HG03432 (cell line): ENCODE results near the gene PTPRJ.

Experiments used
- ATAC-seq: cut with Tn5 transposase; IDR thresholded peaks from one replicate; pipeline ENCODE4 v1.9.1; 2021; ENCODE audit warnings: mild to moderate bottlenecking, moderate library complexity; ENCODE audit not compliant: unreplicated experiment

Gene PTPRJ

GRCh38 chr11:48087974-48088681 lies 107.8 kb downstream of the PTPRJ start:
- no peak for ATAC-seq

DNA sequence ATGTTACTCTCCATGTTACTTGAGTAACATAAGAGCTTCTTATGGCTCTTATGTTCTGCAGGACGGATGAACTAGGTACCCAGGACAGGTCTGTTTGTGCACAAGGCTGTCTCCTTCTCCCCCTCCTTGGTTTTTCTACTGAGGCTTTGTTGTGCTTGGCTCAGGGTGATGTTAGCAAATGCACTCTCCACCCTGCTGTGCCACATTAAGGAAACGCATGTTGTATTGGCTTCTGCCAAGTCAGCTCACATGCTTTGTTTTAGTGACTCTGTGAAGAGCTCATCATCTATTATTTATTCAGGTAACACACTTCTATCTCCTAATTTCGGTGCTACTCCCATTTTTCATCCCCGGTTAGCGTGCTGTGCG lies 108.3 kb downstream of the PTPRJ start:
- no peak for ATAC-seq

- no peak for ATAC-seq
Observed at GRCh38 chr11:48090174-48090573, 109.8 kb downstream of the PTPRJ start.

DNA sequence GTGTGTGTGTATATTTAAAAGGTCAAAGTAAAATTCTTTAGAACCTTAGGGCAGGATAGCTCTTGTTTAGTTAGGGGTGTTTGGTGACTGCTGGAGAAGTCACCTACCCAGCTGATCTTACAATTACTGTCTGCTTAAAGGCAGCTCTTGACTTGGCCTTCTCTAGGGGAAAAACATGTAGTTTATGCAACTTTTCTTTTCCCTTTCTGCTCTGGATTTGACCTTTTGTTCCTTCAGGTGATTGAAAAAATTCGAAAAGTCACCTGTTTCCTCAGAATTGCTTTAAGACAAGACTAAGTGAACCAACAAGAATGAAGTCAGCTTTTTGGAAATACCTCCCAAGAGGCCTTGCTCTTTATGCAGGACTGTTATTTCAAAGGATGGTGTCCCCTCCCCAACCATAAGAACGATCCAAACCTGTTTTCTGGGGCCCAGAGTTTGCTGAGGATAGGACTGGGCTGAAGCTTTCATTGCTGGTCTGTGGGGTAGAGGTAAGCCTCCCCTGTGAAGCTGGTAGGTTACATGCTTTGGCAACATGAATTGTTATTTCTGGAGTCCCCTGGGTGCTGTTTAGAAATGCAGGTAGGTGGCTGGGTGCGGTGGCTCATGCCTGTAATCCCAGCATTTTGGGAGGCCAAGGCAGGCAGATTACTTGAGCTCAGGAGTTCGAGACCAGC lies 111.2 kb downstream of the PTPRJ start:
- no peak for ATAC-seq

DNA sequence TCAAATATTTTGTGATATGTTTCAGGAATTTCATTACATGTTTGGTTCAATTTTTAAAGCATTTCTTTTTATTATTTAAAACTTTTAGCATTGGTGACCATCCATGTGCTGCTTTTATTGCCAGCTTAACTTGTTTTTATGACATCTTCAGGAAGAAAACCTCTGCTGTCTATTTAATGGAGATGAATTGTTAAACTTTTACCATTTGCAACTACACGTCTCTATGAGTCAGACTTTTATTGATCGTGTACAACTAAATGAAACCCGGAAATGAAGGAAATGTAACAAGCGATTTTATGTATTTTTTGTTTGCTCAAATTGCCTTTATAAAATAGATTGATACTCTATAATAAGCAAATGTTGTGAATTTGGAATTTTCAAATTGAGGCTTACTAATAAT lies 113.0 kb downstream of the PTPRJ start:
- no peak for ATAC-seq

DNA sequence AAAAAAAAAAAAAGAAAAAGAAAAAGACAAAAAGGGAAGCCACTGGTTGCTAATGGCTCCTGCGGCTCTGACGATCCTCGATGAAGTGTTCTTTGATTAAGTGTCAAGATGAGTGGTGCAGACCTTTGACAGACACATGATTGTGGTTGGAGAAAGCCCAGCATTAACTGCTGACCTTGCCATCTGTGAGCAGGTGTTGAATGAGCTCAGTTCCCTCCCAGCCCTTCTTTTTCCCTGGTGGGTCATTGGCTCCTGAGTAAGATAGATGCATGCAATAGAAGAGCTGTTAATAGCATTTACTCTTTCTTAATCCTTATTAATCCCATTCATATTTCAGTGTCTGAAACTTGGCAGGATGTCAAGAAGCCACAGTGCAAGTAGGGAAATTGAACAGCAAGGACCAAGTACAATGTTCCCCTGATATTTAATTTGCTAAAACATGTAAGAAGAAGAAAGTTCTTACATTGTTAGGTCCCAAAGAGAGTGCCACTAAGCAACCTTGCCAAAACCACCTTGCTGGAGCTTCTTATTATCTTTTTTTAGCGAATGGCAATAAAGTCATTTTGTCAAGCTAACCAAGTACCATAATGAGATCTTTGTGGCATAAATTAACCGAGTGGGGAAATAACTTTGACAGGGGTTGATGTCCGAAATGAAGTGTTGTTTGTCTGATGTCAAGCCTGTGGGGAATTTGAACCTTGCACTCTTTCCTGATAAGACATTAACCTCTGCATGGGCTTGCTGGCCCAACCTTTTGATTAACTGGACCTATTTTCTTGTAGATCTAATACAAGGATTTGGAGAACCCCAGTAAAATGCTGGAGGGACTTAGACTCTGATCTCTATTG lies 113.7 kb downstream of the PTPRJ start:
- peak; percentile 51 for ATAC-seq

DNA sequence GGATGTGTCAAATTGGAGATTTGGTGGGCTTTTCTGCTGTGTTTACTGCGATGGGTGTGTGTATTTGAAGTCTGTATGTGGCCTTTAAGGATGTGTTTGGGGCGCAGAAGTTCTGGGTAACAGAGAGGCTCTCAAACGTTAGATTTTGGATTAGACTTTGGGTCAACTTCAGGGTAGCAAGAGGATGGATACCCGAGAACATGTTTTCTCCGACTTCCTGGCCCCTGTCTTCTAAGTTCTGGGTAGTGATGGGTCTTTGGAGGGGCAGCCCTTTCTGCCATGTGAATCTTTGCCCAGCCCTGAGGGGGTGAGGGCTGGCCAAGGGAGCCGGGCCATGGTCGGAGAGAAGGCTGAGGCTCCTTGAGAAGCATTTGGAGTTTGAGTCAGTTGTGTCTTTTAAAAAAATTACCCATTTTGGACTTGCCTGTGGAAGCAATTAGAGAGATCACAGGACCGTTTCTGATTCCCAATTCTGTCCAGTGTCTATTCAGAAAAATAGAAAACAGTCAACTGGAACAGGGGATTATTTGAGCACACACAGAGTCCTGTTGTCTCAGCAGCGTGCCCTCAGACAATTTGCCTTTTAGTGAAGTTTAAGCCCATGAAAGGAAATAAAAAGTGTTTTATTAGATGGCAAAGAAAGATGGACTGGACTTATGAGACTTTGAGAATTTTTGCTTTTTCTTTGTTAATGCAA lies 114.4 kb downstream of the PTPRJ start:
- ATAC-seq: no peak

- no peak for ATAC-seq
Observed at GRCh38 chr11:48095779-48096470, 115.6 kb downstream of the PTPRJ start.

DNA sequence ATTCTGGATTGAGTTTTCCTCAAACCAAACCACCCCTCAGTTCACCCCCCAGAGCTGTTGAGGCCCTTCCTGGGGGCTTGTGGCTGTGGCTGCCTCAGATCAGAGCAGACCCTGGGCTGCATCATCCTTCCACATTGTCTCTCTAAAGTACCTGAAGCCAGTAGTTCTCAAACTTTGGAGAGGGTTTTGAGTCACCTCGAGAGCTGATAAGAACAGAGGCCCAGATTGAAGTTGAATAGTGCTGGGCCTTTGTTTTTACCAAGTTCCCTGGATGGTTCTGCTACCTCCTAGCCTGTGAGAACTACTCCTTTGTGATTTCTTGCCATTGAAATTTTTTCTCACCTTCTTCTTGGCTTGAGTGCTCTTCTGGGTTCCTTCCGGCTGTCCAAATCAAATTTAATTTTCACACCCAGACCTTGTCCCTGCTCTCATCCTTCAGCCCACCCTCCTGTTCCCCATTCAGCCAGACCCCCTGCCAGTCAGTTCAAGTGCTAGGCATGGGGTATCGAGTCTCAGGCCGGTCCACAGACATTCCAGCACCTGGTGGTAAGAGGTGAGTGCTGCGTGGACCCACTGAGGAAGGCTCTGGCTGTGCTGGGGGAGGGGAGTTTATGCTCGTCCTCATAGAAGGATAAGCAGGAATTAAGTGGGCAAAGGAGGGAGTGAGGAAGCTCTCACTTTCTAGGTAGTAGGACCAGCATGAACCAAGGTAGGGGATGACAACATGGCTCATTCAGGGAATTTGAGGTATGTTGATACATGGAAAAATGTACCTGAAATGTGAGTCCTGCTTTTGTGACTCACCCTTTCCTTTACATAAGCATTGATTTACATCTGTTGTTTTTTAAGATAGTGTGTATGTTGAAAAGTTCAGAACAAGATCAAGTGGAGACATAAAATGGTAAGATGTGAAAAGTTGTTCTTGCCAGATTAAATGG lies 116.5 kb downstream of the PTPRJ start:
- ATAC-seq: no peak

DNA sequence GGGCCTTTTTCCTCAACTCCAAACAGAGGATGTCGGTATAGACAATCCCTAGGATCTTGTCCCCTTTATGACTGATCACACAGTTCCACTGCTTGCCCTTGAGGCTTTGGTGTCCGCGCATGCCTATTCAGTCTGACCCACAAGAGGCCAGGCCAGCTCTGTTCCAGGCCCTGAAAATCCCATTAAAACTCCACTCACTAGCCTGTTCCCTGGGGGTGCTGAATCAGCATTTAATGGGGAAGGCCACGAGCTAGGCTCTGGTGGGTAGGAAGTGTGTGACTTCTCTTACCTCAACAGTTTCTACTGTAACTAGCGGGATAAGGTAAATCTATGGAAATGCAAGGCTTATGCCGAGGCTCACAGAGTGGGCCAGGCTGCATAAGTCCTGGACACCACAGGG lies 117.7 kb downstream of the PTPRJ start:
- ATAC-seq: no peak

- ATAC-seq: no peak
Observed at GRCh38 chr11:48099916-48100446, 119.6 kb downstream of the PTPRJ start.

- no peak for ATAC-seq
Observed at GRCh38 chr11:48101044-48101733, 120.8 kb downstream of the PTPRJ start.

GRCh38 chr11:48101958-48102357 lies 121.6 kb downstream of the PTPRJ start:
- no peak for ATAC-seq

DNA sequence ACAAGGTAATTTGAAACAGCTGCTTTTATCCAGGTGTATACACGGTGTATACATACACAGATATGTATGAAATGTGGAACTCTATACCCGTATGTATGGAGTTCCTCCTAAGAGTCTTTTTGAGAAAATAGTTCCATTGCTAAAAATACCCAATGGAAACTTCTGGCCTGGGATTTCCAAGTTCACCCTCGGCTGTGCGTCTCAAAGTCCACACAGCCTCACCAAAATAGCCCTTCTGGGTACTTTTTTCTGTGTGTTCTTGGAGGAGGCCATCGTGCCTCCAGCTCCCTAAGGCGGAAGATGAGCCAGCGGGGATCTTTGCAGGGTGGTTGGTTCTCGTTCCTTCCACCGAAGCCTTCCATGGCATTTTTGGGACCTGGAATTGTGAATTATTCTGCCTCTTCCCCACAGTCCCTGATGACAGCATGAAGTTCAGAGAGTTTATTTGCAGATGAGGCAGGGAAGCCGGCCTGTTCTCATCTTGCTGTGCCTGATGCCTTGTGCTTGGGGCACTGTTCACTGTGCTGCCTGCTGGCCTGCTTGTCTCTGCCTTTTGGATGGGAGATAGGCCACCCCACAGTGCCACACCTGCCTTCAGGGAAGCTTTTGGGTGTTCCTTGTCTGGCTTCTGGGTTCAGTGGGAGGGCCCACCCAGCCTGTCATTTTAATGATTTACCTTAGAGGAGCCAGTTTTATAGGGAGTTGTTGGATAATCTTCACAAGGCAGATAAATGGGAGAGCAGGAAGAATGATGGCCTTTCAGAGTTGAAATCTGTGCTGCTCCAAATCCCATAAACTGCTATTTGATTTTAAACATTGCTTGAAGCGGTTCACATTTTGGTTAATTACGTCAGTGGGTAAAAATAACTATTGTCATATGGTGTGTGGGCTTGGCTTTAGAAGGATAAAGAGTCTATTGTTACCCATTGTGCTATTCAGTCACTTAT lies 123.5 kb downstream of the PTPRJ start:
- no peak for ATAC-seq

DNA sequence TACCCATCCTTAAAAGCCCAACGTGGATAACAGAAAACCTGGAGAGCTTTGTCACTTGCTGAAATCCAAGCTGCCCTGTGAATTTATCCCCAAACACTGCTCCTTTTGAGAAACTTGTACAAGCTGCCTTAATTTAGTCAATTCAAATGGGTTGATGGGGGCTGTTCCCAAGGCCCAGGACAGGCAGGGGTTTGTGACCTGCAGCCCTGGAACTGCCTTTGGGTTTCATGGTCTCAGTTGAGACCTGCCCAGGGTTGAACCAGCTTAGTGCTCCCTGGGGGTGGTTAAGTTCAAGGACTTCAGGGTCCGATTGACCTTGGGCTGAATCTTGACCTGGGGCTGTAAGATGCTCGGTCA lies 124.2 kb downstream of the PTPRJ start:
- ATAC-seq: no peak

GRCh38 chr11:48105096-48105990 lies 125.0 kb downstream of the PTPRJ start:
- ATAC-seq: no peak

DNA sequence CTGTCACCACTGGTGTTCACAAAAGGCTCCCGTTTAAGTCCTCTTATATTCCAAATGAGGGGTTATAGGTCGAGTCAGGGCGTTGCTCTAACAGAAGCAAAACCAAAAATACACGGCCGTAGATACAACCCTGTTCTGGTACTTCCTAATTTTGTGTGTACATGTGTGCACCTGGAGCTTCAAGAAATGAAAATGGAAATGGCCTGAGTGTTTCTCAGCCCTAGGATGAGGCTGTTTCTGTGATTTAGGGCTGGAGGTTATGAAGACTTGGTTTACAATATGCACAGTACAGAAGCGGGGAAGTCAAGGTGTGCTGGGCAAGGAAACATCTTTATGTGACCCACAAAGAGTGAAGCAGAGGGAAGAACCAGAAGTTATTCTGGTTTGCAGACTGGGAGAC lies 125.8 kb downstream of the PTPRJ start:
- no peak for ATAC-seq
